ENCODE measurements around the gene ADCY7.

Gene ADCY7

GRCh38 chr16:50267651-50268050 is 1.3 kb downstream of the ADCY7 start:
- DNase-seq (ENCODE audit: low read depth), result no peak

GRCh38 chr16:50268352-50268751 is 2.0 kb downstream of the ADCY7 start:
- DNase-seq (ENCODE audit: low read depth), result no peak

- no peak for DNase-seq (ENCODE audit: low read depth)
These were observed 2.8 kb downstream of the ADCY7 start for GRCh38 chr16:50269061-50269705.

GRCh38 chr16:50269769-50270509 is 3.6 kb downstream of the ADCY7 start:
- no peak for DNase-seq (ENCODE audit: low read depth)

- DNase-seq (ENCODE audit: low read depth), result no peak
These were observed 4.3 kb downstream of the ADCY7 start for GRCh38 chr16:50270510-50271147.

- no peak for DNase-seq (ENCODE audit: low read depth)
These were observed 5.0 kb downstream of the ADCY7 start for GRCh38 chr16:50271148-50272041.

- DNase-seq (ENCODE audit: low read depth), result no peak
These were observed 5.8 kb downstream of the ADCY7 start for GRCh38 chr16:50272111-50272571.

- DNase-seq (ENCODE audit: low read depth), result no peak
These were observed 6.5 kb downstream of the ADCY7 start for GRCh38 chr16:50272687-50273381.

- no peak for DNase-seq (ENCODE audit: low read depth)
These were observed 7.0 kb downstream of the ADCY7 start for GRCh38 chr16:50273382-50273690.

GRCh38 chr16:50273888-50274325 is 7.6 kb downstream of the ADCY7 start:
- DNase-seq (ENCODE audit: low read depth), result no peak

GRCh38 chr16:50274326-50275097 is 8.2 kb downstream of the ADCY7 start:
- DNase-seq (ENCODE audit: low read depth), result no peak

GRCh38 chr16:50275098-50275415 is 8.7 kb downstream of the ADCY7 start:
- no peak for DNase-seq (ENCODE audit: low read depth)

- no peak for DNase-seq (ENCODE audit: low read depth)
These were observed 9.3 kb downstream of the ADCY7 start for GRCh38 chr16:50275428-50276325.

GRCh38 chr16:50276326-50276640 is 9.9 kb downstream of the ADCY7 start:
- DNase-seq (ENCODE audit: low read depth), result no peak

- no peak for DNase-seq (ENCODE audit: low read depth)
These were observed 10.6 kb downstream of the ADCY7 start for GRCh38 chr16:50276801-50277555.

GRCh38 chr16:50278251-50278650 is 11.9 kb downstream of the ADCY7 start:
- no peak for DNase-seq (ENCODE audit: low read depth)

- no peak for DNase-seq (ENCODE audit: low read depth)
These were observed 13.1 kb downstream of the ADCY7 start for GRCh38 chr16:50279504-50279865.

GRCh38 chr16:50280932-50281331 is 14.6 kb downstream of the ADCY7 start:
- DNase-seq (ENCODE audit: low read depth), result no peak

- no peak for DNase-seq (ENCODE audit: low read depth)
These were observed 15.1 kb downstream of the ADCY7 start for GRCh38 chr16:50281391-50282009.

Measured in non-pigmented ciliary epithelial cell (primary cell).